Epithelial cell of proximal tubule (primary cell): ENCODE results near the gene CDC14A. TPM values are rescaled to one million over a fixed set of nuclear protein-coding genes. Genes with fewer than 3 reads are reported as not detected.
A peak's percentile ranks its signal among the peaks of the same experiment; 100 is the strongest.
"Not testable (repeated sequence)": the region's sequence is repeated elsewhere in the genome, so short reads cannot be mapped to it uniquely, and the experiment has no call there.

Source experiments
- DNase-seq: peaks from one replicate; pipeline ENCODE4 v3.0.0-alpha.2; 2011; ENCODE audit warnings: low read depth
- H3K4me3 ChIP-seq: 2 replicates; pipeline ENCODE4 v1.5.1; 2011; ENCODE audit warnings: low read depth, mild to moderate bottlenecking, low read length
- total RNA-seq: library from RNA; depleted of rRNA; stranded (reverse); fragments of >200 nt; gene quantifications from 2 replicates; pipeline ENCODE4 v1.2.3, GENCODE V29; 2015
- TF ChIP-seq, protein P1 (sequence below): conservative IDR thresholded peaks from 2 replicates; pipeline ENCODE4 v1.5.1; 2012; ENCODE audit warnings: low read depth, mild to moderate bottlenecking, low read length

CDC14A gene
- total RNA-seq, 1 donor from 2014 or later, result 7.4 TPM

DNA sequence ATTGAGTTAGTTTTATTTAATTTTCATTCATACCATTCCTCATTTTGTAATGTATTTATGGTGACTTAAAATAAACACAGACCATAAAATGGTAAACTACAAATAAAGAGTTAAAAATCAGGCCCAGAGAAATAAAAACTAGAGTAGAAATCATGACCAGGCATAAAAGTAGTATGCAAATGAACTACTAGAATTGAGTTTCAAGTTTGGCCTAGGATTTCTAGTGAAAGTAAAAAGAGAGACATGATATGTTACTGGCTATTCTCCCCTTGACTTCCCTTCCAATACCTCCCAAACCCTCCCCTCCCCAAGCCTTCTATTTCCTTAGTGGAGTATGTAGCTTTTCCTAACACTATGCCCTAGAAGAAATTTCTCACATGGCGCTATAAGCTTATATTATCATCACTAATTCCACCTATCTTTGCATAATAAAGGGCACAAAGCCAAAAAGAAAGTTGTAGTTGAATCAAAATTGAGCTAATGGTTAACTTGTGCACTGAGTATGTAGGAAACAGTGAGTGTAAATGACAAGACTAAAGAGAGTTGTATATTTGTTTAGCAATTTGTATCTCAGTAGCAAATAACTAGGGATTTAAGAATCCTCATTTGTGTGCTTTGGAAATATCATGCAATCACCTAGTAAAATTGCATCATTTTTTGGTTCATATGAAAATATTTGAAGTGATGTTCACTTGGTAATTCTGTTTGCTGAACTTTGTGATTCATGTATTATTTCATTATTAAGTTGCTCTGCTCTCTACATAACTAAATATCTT, 29.7 kb upstream of the CDC14A start:
- peak; percentile 23 for DNase-seq
- TF ChIP-seq, protein P1, sequence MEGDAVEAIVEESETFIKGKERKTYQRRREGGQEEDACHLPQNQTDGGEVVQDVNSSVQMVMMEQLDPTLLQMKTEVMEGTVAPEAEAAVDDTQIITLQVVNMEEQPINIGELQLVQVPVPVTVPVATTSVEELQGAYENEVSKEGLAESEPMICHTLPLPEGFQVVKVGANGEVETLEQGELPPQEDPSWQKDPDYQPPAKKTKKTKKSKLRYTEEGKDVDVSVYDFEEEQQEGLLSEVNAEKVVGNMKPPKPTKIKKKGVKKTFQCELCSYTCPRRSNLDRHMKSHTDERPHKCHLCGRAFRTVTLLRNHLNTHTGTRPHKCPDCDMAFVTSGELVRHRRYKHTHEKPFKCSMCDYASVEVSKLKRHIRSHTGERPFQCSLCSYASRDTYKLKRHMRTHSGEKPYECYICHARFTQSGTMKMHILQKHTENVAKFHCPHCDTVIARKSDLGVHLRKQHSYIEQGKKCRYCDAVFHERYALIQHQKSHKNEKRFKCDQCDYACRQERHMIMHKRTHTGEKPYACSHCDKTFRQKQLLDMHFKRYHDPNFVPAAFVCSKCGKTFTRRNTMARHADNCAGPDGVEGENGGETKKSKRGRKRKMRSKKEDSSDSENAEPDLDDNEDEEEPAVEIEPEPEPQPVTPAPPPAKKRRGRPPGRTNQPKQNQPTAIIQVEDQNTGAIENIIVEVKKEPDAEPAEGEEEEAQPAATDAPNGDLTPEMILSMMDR, result no peak
- H3K4me3 ChIP-seq, result no peak overlapping the region

DNA sequence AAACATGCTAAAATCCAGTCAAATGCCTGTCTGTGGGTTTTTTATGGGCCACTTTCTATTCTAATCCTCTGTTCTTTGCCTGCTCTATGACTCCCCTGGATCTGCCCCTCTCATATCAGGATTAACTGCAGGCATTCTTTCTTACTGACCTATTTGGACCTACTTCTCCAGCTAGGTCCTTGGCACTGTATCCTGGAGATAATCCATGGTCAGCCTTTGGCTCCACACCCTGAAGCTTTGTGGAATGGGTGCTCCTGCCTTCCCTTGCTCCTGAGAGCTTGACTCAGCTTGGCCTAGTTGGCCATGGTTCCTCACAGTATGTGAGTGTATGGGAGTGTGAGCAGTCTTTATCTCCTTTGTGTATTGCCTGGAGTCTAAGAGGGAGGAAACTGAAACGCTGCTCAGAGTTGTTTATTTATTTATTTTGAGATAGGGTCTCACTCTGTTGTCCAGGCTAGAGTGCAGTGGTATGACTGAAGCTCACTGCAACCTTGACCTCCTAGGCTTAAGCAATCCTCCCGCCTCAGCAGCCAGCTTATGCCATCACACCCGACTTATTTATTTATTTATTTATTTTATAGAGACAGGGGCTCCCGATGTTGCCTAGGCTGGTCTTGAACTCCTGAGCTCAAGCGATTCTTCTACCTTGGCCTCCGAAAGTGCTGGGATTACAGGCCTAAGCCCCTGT, 28.7 kb upstream of the CDC14A start:
- TF ChIP-seq, protein P1, result no peak
- no peak overlapping the region for H3K4me3 ChIP-seq
- DNase-seq, result no peak

DNA sequence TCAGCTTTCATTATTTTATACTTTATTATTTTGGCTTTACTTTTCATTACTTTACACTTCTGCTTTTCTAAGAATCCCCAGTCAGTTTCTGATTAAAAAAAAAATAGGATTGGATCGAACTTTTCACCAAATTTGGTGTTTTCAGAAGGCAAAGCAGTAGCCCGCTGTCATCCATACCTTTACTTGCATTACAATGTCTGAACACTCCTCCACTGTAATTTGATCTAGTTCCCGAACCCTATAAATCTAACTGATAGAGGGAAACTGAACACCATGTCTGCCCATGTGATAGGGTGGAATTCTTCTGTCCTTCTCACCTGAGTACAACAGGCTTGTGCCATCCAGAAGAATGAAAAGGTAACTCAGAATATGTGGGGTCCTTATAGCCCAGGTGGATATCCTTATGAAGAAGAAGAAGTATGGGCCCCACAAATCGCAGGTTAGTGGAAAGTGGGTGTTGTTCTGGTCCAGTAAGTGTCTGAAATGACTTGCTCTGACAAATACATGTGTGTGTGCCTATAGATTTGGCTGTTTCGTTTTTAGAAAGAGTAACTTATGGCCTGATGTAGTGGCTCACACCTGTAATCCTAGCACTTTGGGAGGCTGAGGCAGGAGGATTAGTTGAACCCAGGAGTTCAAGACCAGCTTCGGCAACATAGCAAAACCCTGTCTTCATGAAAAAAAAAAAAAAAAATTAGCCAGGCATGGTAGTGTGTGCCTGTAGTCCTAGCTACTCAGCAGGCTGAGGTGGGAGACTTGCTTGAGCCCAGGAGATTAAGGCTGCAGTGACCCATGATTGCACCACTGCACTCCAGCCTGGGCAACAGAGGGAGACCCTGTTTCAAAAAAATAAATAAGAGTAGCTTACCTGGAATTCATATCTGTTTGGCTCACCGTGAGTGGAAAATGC, 26.6 kb upstream of the CDC14A start:
- DNase-seq, result no peak
- TF ChIP-seq, protein P1, result no peak
- H3K4me3 ChIP-seq, result no peak overlapping the region

DNA sequence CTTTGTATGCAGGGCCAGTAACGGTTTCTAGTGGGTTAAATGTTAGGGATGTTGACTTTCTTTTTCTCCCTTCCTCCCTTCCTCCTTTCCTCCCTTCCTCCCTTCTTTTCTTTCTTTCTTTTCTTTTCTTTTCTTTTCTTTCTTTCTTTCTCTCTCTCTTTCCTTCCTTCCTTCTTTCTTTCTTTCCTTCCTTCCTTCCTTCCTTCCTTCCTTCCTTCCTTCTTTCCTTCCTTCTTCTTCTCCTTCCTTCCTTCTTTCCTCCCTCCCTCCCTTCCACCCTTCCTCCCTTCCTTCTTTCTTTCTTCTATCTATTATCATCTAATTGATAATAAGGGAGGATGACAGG, 26.0 kb upstream of the CDC14A start:
- not testable (repeated sequence) for DNase-seq, H3K4me3 ChIP-seq

DNA sequence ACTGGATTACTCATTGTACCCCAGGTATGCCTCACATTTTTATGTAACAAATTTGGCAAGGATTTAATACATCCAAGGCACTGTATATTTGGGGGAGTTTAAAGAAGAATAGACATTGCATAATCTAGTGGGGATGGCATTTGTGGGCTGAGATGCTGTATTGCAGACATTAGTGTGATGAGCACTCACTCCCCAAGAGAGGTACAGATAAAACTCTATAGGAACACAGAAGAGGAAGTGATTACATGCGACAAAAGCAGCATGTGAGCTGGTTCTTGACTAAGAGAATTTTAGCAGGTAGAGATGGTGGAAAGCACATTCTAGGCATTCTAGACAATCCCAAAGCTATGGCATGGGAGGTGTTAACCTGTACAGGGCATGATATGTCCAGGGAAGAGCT, 24.2 kb upstream of the CDC14A start:
- no peak overlapping the region for H3K4me3 ChIP-seq
- TF ChIP-seq, protein P1, result no peak
- no peak for DNase-seq

DNA sequence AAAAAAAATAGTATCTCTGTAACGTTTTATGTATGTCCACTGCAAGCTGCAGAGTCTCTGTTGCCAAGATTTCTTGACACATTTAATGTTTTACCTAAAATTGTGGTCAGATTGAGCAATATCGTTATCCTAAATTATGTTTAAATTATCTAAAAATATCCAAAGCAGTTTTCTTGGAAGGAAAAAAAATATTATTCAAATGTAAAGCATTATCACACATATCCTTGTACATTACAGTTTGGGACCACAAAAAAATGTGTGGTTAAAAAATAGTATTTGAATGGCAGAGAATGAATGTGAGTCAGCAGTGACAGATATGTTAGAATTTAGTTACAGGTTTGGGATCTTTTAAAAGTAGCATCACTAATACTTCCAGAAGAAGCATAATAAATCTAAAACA, 21.2 kb upstream of the CDC14A start:
- not testable (repeated sequence) for H3K4me3 ChIP-seq, DNase-seq

DNA sequence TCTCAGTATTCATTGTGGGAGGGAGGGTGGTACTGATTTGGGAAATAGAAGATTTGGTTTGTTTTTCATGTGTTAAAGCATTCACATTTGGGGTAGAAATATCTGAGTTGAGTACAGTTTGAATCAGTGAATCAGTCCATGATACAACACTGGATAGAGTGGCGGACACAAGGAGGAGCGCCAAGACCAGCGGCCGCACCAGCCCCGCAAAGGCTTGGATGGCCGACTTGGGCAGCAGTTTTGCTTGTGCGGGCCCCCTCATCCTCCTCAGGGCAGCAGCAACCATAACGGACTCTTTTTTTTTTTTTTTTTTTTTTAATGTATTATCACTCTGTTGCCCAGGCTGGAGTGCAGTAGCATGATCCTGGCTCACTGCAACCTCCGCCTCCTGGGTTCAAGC, 20.0 kb upstream of the CDC14A start:
- DNase-seq, result no peak
- no peak overlapping the region for H3K4me3 ChIP-seq
- TF ChIP-seq, protein P1, result no peak
